Esophagus squamous epithelium (tissue), 5 donors: ENCODE results near the gene ZNF296. TPM values are rescaled to one million over a fixed set of nuclear protein-coding genes. Genes with fewer than 3 reads are reported as not detected.
"Not testable (repeated sequence)": the region's sequence is repeated elsewhere in the genome, so short reads cannot be mapped to it uniquely, and the experiment has no call there.

Experiments used
- DNase-seq: peaks from one replicate; lab custom pipeline; 2025; lab: John Stamatoyannopoulos, UW
- H3K27ac ChIP-seq, 4 donors: fragments of 200-600 bp; sonication (generic); one replicate each; pipeline ENCODE4 v1.5.1; 2016 to 2019; ENCODE audit warnings: mild to moderate bottlenecking in 1 of 4
- H3K27me3 ChIP-seq, 4 donors: fragments of 200-600 bp; sonication (generic); 1 replicate in 3 of 4; 2 replicates in 1 of 4; pipeline versions ENCODE4 v1.5.1 to v1.6.0; 2017 to 2021; ENCODE audit warnings: antibody characterized with exemption in 1 of 4
- H3K36me3 ChIP-seq, 3 donors: fragments of 200-600 bp; sonication (generic); one replicate each; pipeline ENCODE4 v1.5.1; 2016 to 2019
- H3K4me1 ChIP-seq, 3 donors: fragments of 200-600 bp; sonication (generic); one replicate each; pipeline ENCODE4 v1.5.1; 2017 to 2019
- H3K4me3 ChIP-seq, 4 donors: fragments of 200-600 bp; sonication (generic); 1 replicate in 3 of 4; 2 replicates in 1 of 4; pipeline ENCODE4 v1.5.1; 2016 to 2019; ENCODE audit warnings: mild to moderate bottlenecking in 2 of 4, moderate library complexity in 1 of 4
- H3K9me3 ChIP-seq, 3 donors: fragments of 200-600 bp; sonication (generic); one replicate each; pipeline ENCODE4 v1.5.1; 2016 to 2019
- POLR2A ChIP-seq, 4 donors: fragments of 450-650 bp; IDR thresholded peaks; one replicate each; pipeline ENCODE4 v1.6.1; 2017; ENCODE audit warnings: antibody characterized with exemption in 4 of 4, mild to moderate bottlenecking in 4 of 4, moderate library complexity in 3 of 4
- WGBS, 2 donors: methylation state at CpG; one replicate each; pipeline ENCODE4 v1.1.5; 2018; 5-methylcytosine and 5-hydroxymethylcytosine counted together
- intact Hi-C: fragments of 100-400 bp; cut with DNase I; formaldehyde crosslinking; loops from one replicate; pipeline ENCODE4 v1.15.0; 2022
- total RNA-seq, 4 donors: library from RNA; depleted of rRNA; stranded (reverse); fragments of >200 nt; gene quantifications; one replicate each; pipeline ENCODE4 v1.1.0, GENCODE V29; 2016
- TF ChIP-seq, protein P1 (sequence below), 6 experiments: fragments of 450-650 bp in 4 of 6; fragments of 200-600 bp in 2 of 6; sonication (generic) in 2 of 6; IDR thresholded peaks; one replicate each; pipeline ENCODE4 v1.5.1; 2016 to 2019; ENCODE audit warnings: antibody characterized with exemption in 6 of 6, mild to moderate bottlenecking in 4 of 6, moderate library complexity in 4 of 6
- donor health status: DM: yes; HTN: yes; CAD: no.

ZNF296 gene
- total RNA-seq, 4 donors from 2014 or later = 4.0 to 17.7 (median 4.5) TPM

DNA sequence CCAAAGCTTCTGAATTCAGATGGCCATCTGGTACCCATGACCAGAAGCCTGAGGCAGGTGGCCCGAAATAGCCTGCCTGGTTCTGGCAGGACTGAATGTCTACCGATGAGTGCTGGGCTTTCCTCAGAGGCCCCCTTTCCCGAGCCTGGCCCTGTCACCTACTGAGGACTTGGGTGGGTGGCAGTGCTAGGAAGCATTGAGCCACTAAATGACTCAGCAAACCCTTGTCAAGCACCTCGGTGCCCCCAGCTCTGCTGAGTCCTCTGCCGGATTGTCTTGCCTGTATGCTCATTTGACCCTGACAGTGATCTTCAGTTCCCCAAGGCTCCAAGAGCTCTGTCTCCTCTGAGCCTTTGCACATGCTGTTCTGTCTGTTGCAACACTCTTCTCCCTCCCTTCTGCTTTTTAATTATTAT, 34.6 kb upstream of the ZNF296 start:
- Histone ChIP-seq H3K4me3 (no peak overlapping the region), H3K27me3 (no peaks in the 10 kb centered on the region), H3K9me3 (no peaks in the 10 kb centered on the region), H3K4me1 (peaks cover 0 to 42% (median 10%) of the 10 kb centered on the region in 3 donors), H3K27ac (no peak overlapping the region), H3K36me3 (peaks cover 0 to 4% (median 0%) of the 10 kb centered on the region in 3 donors)
- DNase-seq = no peak
- WGBS, 2 donors = 70 to 72% methylated on average over 4 to 5 of the region's 5 CpGs
- TF ChIP-seq POLR2A (IDR thresholded peaks at IDR 0.05) = no peak
- TF ChIP-seq, protein P1, sequence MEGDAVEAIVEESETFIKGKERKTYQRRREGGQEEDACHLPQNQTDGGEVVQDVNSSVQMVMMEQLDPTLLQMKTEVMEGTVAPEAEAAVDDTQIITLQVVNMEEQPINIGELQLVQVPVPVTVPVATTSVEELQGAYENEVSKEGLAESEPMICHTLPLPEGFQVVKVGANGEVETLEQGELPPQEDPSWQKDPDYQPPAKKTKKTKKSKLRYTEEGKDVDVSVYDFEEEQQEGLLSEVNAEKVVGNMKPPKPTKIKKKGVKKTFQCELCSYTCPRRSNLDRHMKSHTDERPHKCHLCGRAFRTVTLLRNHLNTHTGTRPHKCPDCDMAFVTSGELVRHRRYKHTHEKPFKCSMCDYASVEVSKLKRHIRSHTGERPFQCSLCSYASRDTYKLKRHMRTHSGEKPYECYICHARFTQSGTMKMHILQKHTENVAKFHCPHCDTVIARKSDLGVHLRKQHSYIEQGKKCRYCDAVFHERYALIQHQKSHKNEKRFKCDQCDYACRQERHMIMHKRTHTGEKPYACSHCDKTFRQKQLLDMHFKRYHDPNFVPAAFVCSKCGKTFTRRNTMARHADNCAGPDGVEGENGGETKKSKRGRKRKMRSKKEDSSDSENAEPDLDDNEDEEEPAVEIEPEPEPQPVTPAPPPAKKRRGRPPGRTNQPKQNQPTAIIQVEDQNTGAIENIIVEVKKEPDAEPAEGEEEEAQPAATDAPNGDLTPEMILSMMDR (IDR thresholded peaks at IDR 0.05) = no peak
- intact Hi-C loops = no loop called here

DNA sequence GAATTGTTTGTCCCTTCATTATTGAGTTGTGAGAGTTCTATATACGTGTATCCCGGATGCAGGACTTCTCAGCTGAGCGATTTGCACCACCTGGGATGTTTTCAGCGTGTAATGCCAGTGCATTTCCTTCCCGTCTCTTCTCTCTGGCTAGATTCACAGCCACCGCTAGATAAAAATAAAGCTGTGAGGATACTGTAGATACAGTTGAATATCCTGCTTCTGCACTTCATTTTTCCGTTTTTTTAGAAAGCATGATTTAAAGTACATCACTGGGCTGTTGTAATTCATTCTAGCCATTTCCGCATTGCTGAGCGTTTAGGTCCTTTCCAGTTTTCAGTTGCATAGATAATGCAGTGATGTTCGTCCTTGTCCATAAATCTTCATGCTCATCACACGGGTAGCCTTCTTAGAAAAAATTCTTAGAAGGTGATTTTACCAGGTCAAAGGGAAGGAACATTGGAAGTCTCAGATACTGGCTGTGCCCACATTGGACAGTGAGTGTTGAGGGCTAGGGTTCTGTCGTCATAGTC, 31.4 kb upstream of the ZNF296 start:
- Histone ChIP-seq H3K27me3 (no peaks in the 10 kb centered on the region), H3K9me3 (no peaks in the 10 kb centered on the region), H3K36me3 (peaks cover 0 to 4% (median 0%) of the 10 kb centered on the region in 3 donors), H3K4me1 (peaks cover 8 to 41% (median 15%) of the 10 kb centered on the region in 3 donors), H3K4me3 (no peak overlapping the region), H3K27ac (no peak overlapping the region)
- TF ChIP-seq POLR2A (IDR thresholded peaks at IDR 0.05) = no peak
- TF ChIP-seq, protein P1 (IDR thresholded peaks at IDR 0.05) = no peak
- intact Hi-C loops = no loop called here
- DNase-seq = no peak
- WGBS, 2 donors = 77 to 88% methylated on average over 12 of the region's 12 CpGs

DNA sequence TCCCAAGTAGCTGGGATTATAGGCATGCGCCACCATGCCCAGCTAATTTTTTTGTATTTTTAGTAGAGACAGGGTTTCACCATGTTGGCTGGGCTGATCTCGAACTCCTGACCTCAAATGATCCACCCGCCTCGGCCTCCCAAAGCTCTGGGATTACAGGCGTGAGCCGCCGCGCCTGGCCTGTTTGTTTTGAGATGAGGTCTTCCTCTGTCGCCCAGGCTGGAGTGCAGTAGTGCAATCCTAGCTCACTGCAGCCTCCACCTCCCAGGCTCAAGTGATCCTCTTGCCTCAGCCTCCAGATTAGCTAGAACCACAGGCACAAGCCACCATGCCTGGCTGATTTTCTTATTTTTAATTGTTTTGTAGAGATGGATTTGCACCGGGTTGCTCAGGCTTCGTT, 30.1 kb upstream of the ZNF296 start:
- 86 to 90% methylated on average over 11 of the region's 11 CpGs for WGBS, 2 donors
- H3K27ac ChIP-seq, H3K27me3 ChIP-seq, H3K4me3 ChIP-seq, H3K9me3 ChIP-seq, H3K36me3 ChIP-seq, intact Hi-C loops, DNase-seq: not testable (repeated sequence)
- H3K4me1 ChIP-seq = peaks cover 10 to 48% (median 19%) of the 10 kb centered on the region in 3 donors

DNA sequence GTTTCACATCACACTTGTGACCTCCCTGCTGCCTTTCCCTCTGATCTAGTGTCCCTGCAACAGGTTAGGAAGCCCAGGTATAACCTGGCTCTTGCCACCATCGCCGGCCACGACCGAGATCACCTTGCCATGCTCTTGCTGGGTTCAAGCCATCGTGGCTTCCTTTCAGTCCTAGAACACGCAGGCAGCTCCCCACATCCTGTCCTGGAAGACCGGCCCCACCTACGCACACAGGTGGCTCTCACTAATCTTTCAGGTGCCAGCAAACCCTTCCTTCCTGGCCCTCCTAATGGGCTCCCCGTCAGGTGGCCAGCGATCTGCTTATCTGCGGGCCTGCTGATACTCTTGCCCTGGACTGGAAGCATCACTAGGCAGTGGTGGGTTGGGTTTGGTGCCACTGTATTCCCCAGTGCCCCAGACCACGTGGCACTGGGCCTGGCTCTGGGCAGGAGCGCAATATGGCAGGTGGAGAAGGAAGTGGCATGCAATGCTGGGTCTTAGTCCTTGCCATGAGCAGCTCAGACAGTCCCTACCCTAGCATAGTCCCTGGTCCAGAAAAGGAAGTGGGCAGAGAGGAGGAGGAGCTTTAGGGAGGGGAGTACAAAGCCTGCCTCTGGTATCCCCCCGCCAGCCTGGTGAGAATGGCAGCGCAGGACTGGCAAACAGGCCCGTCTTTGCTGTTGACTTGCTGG, 28.5 kb upstream of the ZNF296 start:
- H3K36me3 ChIP-seq = peaks cover 0 to 4% (median 0%) of the 10 kb centered on the region in 3 donors
- TF ChIP-seq, protein P1 (IDR thresholded peaks at IDR 0.05) = no peak
- TF ChIP-seq POLR2A (IDR thresholded peaks at IDR 0.05) = no peak
- 66 to 80% methylated on average over 8 to 12 of the region's 16 CpGs for WGBS, 2 donors

DNA sequence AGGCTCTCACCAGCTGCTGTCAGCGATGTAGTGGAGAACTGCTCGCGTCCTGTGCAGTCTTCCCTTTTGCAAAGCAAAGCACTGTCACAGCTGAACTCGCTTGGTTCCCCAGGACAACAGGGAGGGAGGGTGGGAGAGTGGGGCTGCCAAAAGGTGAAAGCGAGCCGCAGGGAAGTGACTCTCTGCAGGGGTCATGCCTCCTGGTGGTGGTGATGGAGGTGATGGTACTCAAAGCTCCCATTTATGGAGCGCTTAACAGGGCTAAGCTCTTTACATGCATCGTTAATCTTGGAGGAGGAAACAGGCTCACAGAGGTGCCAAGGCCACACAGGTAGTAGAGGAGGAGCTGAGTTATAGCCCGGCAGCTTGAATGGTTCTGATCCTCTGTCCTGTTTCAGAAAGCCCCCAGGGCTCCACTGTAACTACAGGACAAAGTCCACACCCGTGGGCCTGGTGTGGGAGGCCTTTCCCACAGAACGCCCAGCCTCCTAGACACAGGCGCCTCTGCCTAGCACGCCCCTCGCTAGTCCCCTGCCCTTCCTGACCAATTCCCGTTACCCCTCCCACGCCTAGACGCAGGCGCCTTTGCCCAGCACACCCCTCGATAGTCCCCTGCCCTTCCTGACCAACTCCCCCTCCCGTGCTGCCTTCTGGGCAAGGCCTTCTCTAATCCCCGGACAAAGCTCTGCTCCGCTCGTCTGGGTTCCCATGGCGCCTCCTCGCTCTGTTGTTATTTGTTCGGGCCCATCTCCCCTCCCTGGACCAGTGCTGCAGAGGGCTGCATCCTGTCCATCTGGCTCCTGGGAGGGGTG, 27.4 kb upstream of the ZNF296 start:
- TF ChIP-seq POLR2A (IDR thresholded peaks at IDR 0.05) = no peak
- TF ChIP-seq, protein P1 (IDR thresholded peaks at IDR 0.05) = no peak
- intact Hi-C loops = no loop called here
- peak overlapping the region in 2 of 4 donors; percentile 18 to 35 for H3K4me3 ChIP-seq
- 37 to 60% methylated on average over 20 to 22 of the region's 26 CpGs for WGBS, 2 donors
- H3K27ac ChIP-seq = peak overlapping the region in 1 of 4 donors; percentile 39
- no peaks in the 10 kb centered on the region for H3K9me3 ChIP-seq
- peaks cover 35 to 74% (median 42%) of the 10 kb centered on the region in 3 donors for H3K4me1 ChIP-seq
- H3K27me3 ChIP-seq = no peaks in the 10 kb centered on the region
- DNase-seq = no peak
- no peaks in the 10 kb centered on the region for H3K36me3 ChIP-seq

More for the DNA sequence above, 28.5 kb upstream of the ZNF296 start:
- H3K27ac ChIP-seq = no peak overlapping the region
- intact Hi-C loops = no loop called here
- no peaks in the 10 kb centered on the region for H3K27me3 ChIP-seq
- H3K4me1 ChIP-seq = peaks cover 24 to 63% (median 31%) of the 10 kb centered on the region in 3 donors
- no peaks in the 10 kb centered on the region for H3K9me3 ChIP-seq
- H3K4me3 ChIP-seq = no peak overlapping the region
- DNase-seq = no peak
